HG03354 (cell line): ENCODE results near the gene WDR5.
A peak's percentile ranks its signal among the peaks of the same experiment; 100 is the strongest.

Experiments used
- ATAC-seq: cut with Tn5 transposase; IDR thresholded peaks from one replicate; pipeline ENCODE4 v1.9.1; 2021; ENCODE audit warnings: mild to moderate bottlenecking; ENCODE audit not compliant: unreplicated experiment, poor library complexity, severe bottlenecking

WDR5 gene

DNA sequence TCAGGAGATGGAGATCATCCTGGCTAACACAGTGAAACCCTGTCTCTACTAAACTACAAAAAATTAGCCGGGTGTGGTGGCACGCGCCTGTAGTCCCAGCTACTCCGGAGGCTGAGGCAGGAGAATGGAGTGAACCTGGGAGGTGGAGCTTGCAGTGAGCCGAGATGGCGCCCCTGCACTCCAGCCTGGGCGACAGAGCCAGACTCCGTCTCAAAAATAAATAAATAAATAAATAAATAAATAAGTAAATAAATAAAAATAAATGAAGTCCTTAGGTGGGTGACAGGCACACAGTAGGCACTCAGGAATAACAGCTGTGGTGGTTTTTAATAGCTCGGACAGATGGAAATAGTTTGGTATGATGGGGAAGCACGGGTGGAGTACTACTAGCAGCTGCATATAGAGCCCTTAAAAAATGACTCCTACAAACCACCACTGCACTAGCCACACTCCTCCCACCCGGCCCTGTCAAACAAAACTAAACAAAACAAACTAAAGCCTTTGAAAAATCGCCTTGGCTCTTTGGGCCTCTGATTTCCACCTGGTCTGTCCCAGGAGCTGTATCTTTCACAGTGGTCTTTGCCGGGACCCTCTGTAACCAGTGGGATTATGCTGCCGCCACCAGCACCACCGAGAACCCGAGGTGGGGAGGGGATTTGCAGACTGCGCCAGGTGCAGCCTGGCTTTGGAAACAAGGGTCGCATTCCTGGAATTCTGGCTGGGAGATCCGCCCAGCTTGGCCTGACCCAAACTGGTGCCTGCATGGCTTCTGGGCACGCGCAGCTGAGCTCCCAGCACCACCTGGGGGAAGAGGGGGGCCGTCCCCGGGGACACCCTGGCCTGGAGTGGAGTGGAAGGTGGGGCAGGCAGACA, 5.1 kb upstream of the WDR5 start:
- ATAC-seq = no peak

- ATAC-seq = no peak
These were observed 4.2 kb upstream of the WDR5 start for GRCh38 chr9:134131471-134132207.

- no peak for ATAC-seq
These were observed 3.5 kb upstream of the WDR5 start for GRCh38 chr9:134132208-134132870.

DNA sequence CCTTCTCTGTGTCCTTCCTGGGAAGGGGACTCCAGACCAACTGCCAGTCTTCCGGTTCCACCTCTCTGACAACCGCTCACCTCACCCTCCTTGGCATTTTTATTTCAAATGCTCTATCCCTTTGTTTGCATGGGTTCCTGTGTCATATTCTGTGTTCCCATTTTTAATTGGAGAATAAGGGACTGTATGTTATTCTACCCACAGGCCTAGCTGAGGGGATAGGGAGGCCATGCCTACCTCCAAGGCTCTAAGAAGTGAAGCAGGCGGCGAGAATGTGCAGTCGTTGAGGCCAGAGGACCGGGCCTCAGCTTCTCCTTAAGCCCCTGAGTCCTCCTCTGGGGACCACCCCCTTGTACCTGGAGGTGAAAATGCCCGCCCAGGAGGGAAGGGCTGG, 936 bp upstream of the WDR5 start:
- no peak for ATAC-seq

- ATAC-seq = peak; percentile 17
These were observed 475 bp downstream of the WDR5 start for GRCh38 chr9:134136118-134136995.

DNA sequence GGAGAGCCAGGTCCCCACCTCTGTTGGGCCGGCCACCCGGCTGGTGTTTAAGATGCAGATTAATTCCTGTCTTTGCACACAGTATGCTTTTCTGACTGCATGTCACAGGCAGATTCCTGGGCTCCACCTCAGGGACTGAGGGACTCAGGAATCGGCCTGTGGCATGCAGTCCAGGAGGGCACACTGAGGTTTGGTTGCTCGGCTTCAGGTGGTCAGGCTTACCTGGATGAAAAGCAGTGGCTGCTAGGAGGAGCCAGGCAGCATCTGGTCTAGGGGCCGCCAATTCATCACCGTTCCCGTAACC, 1.1 kb downstream of the WDR5 start:
- ATAC-seq = no peak

DNA sequence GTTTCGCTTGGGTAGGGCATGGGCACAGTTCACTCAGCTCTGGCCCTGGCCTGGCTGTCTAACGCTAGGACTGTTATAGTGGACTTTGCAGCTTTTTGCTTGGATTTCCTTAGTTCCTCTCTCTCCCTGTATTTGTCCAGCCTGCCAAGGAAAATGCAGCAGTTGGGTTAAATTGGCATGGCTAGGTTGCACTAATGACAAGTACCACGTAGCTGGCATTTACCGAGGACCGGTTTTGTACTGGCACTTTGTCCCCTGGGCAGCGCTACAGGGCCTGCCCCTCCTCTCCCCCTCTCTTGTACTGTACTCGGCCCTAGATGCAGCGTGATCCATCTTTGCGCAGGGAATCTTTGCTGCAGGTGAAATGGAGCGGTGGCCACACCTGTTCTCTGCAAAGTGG, 2.4 kb downstream of the WDR5 start:
- ATAC-seq = no peak

DNA sequence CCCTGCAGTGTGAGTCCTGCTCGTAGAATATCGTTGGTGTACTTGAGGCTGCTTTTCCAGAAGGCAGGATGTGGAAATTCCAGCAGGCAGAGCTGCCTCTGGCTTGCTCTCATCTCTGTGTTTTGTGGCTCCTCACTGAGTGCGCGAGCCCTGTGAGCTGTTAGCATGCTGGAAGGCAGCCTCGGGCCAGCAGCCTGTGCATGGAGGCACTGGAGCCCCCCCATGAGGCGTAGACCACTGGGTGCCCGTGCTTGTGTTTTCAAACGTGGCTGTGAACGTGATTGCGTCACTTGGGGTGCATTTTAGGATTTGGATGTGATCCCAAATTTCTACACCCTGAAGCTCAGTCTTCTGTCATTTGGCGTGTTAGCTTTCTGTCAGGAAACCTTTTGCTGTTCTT, 3.2 kb downstream of the WDR5 start:
- ATAC-seq = no peak

GRCh38 chr9:134141906-134142305, 6.0 kb downstream of the WDR5 start:
- ATAC-seq = no peak

GRCh38 chr9:134144801-134145200, 8.9 kb downstream of the WDR5 start:
- no peak for ATAC-seq

- ATAC-seq = no peak
These were observed 9.4 kb downstream of the WDR5 start for GRCh38 chr9:134145262-134145661.

DNA sequence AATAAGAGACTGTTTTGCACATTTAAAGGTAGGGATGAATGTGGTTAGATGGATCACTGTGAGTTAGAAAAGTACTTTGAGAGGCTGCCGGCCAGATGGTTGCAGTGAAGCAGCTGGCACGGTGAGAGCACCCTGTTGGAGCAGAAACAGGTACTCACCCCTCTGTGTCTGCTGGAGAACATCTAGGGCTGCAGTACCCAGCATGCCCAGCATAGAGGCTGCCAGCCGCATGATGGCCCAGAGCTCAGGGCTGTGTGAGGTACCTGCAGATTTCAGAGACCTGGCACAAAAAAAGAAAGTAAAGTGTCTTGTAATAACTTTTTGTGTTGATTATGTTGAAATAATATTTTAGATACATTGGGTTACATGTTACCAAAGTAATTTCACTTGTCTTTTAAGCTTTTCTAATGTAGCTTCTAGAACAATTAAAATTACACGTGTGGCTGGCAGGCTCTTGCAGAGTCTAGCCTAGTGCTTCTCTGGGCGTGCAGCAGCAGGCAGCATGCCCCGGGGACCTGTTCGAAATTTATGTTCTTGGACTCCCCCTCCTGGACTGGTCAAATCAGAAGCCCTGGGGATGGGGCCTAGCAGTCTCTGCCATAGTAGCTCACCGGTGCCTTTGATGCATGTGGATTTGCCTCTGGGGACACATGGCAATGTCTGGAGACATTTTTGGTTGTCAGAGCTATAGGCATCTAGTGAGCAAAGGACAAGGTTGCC, 11.1 kb downstream of the WDR5 start:
- no peak for ATAC-seq

- no peak for ATAC-seq
These were observed 13.5 kb downstream of the WDR5 start for GRCh38 chr9:134149380-134149779.

- no peak for ATAC-seq
These were observed 14.8 kb downstream of the WDR5 start for GRCh38 chr9:134150557-134151214.

DNA sequence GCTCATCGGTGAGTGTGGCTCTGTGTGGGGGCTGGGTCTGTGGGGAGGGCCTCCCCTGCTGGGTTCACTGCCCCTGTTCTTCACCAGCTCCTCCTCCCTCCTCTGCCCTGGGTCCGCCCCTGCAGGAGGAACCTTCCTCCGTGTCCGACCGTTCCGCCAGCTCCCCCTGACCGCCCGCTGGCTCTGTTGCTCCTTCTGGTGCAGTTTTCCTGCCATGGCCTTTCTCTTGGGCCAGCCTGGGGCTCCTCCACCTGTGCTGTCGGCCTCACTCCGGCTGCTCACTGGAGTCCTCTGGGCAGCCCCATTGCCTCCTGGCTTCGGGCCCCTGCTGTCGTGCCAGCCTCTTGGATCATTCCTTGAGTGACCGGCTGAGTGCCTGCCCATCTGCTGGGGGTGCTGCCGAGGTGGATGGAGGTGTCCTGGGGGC, 16.2 kb downstream of the WDR5 start:
- no peak for ATAC-seq

GRCh38 chr9:134152488-134152887, 16.6 kb downstream of the WDR5 start:
- ATAC-seq = no peak

DNA sequence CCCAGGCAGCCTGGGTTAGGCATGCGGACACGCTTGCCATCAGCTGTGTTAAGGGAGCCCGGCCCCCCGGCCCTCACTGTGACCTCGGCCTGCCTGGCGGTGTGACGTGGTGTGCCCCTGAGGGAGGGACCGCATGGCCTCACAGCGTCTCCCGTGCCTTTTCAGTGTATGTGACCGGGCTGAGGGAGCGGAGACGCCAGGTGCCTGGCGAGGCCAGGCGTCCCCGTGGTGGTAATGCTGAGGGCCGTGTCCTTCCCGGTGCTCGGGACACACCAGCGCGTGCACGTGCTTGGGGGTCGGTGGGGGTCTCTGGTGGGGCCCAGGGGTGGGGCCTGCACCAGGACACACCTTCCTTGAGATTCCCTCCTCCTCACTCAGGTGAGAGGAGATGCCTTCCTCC, 17.6 kb downstream of the WDR5 start:
- no peak for ATAC-seq

- no peak for ATAC-seq
These were observed 18.4 kb downstream of the WDR5 start for GRCh38 chr9:134154262-134154701.
